ENCODE results near the gene LGI4.
A peak's percentile ranks its signal among the peaks of the same experiment; 100 is the strongest.
"Not testable (repeated sequence)": the region's sequence is repeated elsewhere in the genome, so short reads cannot be mapped to it uniquely, and the experiment has no call there.

LGI4 gene

DNA sequence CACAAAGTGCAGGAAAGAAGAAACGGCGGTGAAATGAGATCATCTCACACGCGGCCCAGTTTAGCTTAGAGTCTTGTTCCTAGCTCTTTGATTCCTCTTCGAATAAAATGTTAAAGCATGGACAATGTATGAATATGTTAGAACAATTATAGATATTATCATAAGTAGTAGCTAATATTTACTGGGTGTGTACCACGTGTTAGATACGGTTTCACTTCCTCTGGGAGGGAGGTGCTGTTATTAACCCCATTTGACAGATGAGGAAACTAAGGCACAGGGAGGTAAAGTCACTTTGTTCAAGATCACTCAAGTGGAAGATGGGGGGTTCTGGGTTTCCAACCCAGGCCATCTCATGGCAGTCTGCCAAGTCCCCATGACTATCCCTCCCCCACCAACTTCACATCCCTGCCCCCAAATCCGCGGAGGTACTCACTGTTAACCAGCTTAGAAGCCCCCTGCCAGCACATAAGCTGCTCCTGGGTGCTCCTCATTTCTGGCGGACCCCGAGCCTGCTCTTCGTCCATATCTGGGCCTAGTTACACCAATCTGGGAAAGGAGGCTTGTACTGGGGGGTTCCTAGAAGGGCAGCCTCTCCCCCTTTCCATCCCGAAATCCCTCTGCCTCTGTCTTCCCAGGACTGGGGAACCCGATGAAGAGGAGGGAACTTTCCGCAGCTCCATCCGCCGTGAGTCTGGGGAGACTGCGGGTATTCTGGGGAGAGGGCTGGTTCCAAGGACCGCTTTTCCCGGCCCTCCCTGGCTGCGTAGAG, 7.2 kb upstream of the LGI4 start:
- no peak for DNase-seq

- peak; percentile 92 for DNase-seq
Observed at GRCh38 chr19:35140962-35141836, 6.3 kb upstream of the LGI4 start.

GRCh38 chr19:35140207-35140961, 5.5 kb upstream of the LGI4 start:
- DNase-seq = no peak

- no peak for DNase-seq
Observed at GRCh38 chr19:35138305-35138892, 3.5 kb upstream of the LGI4 start, which contains the start of gene FXYD1. FXYD1 (plus strand) TSS chr19:35138824; CDS start chr19:35140080, 1,256 bp downstream.

GRCh38 chr19:35136977-35137702, 2.3 kb upstream of the LGI4 start:
- no peak for DNase-seq

GRCh38 chr19:35136231-35136630, 1.4 kb upstream of the LGI4 start:
- no peak for DNase-seq

- DNase-seq = peak; percentile 44
Observed at GRCh38 chr19:35135389-35135909, 590 bp upstream of the LGI4 start.

DNA sequence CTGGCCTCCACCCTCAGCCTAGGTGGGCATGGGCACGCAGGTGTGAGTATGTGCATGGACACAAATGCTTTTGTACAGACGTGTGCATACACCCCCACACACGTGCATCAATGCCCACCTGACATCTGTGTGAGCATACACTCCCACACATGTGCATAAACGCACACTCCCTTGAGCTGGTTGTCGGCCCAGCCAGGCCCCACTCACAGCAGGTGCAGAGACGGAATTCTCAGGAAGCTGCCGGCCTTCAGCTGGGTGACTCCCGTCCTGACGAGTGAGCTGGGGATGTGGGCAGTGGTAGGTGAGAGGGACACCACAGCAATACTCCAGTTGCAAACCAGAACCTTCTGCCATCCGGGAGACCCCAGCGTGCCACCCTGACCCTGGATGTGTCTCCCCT, 1.0 kb downstream of the LGI4 start:
- no peak for DNase-seq

GRCh38 chr19:35132254-35132653, 2.6 kb downstream of the LGI4 start:
- no peak for DNase-seq

GRCh38 chr19:35130761-35131720, 3.8 kb downstream of the LGI4 start:
- no peak for DNase-seq

DNA sequence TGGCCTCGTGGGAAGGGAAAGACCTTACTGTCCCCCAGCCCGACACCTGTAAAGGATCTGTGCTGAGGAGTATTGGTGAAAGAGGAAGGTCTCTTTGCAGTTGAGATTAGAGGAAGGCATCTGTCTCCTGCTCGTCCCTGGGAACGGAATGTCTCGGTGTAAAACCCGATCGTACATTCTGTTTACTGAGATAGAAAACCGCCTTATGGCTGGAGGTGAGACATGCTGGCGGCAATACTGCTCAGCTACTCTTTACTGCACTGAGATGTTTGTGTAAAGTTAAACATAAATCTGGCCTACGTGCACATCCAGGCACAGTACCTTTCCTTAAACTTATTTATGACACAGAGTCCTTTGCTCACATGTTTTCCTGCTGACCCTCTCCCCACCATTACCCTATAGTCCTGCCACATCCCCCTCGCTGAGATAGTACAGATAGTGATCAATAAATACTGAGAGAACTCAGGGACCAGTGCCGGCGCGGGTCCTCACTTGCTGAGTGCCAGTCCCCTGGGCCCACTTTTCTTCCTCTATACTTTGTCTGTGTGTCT, 5.1 kb downstream of the LGI4 start:
- not testable (repeated sequence) for DNase-seq

DNA sequence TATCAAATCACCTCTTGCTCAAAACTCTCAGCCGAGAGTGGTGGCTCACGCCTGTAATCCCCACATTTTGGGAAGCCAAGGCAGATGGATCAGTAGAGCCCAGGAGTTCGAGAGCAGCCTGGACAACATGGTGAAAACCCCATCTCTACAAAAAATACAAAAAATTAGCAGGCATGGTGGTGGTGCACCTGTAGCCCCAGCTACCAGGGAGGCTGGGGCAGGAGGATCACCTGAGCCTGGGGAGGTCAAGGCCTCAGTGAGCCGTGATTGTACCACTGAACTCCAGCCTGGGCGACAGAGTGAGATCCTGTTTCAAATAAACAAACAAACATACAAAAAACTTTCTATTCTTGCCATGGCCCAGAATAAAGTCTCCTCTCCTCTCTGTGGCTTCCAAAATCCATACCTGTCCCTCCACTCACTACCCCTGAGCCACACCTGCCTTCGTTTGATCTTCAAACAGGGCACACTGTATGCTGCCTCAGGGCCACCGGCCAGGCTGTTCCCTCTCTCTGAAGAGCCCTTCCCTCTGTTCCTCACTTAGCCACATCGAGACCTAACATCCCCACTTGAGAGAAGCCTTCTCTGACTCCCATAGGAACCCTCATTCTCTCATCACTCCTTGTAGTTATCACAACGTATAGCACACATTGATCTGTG, 6.3 kb downstream of the LGI4 start:
- DNase-seq = no peak

- DNase-seq = no peak
Observed at GRCh38 chr19:35127871-35128270, 7.0 kb downstream of the LGI4 start.

DNA sequence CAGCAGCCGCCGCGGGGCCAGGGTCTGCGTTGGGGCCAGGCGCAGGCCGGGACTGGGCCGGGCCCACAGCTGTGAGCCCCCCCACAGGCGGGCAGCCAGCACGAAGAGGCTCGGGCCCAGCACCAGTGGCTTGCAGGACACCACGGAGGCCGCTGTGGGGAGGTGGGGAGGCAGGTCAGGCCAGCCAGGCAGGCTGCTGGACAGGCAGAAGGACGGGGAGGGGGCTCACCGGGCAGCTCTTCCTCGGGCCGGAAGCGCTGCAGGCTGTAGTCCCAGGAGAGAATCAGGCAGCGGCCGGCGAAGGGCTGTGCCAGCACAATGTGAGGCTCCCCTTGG, 8.3 kb downstream of the LGI4 start:
- no peak for DNase-seq

- DNase-seq = no peak
Observed at GRCh38 chr19:35125749-35126623, 8.9 kb downstream of the LGI4 start.

GRCh38 chr19:35125270-35125717, 9.6 kb downstream of the LGI4 start:
- DNase-seq = no peak

GRCh38 chr19:35124098-35125060, 10.5 kb downstream of the LGI4 start:
- no peak for DNase-seq

GRCh38 chr19:35123573-35123972, 11.3 kb downstream of the LGI4 start:
- no peak for DNase-seq

Measured in GDM1 (cell line).